ENCODE results near the gene CHST11.

GRCh38 chr12:104653730-104654664, 197.2 kb downstream of the CHST11 start:
- TF ChIP-seq CTCF (IDR thresholded peaks at IDR 0.05): no peak
- TF ChIP-seq POLR2A (IDR thresholded peaks at IDR 0.05): no peak

Data from breast epithelium (tissue), 3 donors.